ENCODE data around the gene LRRN2.
"Not testable (repeated sequence)": the region's sequence is repeated elsewhere in the genome, so short reads cannot be mapped to it uniquely, and the experiment has no call there.

The LRRN2 gene

DNA sequence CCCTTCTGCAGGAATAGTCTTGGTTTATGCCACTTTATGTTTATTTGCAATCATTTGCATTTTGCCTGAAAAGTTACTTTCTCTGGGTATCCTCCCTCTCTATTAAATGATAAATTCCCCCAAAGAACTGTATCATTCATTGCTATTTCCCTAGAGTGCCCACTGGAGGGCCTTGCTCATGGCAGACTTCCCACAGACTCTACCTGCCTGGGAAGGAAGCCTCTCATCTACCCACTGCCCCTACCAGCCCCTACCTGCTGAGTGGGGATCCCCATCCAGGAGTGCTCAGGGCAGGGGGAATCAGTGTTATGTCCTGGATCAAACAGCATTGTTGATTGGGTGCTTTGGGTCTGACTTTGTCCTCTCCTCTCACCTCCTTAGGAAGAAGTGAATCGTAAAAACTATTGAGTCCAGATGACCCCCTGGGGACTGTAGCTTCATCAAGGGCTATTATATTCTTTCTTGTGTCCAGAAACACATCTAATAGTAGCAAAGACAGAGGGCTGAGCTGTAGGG, 6.8 kb upstream of the LRRN2 start:
- no peak for DNase-seq (ENCODE audit: low read depth)

DNA sequence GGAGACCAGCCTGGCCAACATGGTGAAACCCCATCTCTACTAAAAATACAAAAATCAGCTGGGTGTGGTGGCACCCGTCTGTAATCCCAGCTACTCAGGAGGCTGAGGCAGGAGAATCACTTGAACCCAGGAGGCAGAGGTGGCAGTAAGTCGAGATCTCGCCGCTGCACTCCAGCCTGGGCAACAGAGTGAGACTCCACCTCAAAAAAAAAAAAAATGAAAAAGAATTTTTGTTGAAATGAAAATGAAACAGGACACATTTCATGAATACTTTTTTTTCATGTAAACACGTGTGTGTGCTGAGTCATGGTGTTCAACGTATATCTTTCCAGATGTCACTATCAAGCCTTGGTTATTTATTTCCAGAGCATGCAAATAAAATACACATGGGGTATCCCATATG, 5.8 kb upstream of the LRRN2 start:
- DNase-seq (ENCODE audit: low read depth) = not testable (repeated sequence)

DNA sequence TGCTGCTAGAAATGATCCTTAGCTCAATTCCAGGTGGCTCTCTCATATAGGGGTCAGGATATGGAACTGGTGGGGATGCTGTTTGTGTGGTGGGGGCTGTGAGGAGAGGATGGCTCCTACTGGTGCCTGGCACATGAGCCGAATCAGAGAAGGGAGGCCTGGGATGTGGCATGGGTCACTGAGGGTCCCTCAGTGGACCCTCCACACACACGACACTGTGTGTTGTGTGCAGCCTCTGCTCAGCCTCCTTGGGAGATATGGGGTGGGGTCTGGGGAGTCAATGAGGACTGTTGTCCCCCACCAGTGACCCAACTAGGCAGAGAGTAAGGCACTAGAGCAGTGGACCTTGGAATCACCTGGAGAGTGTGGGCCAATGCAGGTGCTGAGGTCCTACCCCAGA, 3.2 kb upstream of the LRRN2 start:
- DNase-seq (ENCODE audit: low read depth) = no peak

DNA sequence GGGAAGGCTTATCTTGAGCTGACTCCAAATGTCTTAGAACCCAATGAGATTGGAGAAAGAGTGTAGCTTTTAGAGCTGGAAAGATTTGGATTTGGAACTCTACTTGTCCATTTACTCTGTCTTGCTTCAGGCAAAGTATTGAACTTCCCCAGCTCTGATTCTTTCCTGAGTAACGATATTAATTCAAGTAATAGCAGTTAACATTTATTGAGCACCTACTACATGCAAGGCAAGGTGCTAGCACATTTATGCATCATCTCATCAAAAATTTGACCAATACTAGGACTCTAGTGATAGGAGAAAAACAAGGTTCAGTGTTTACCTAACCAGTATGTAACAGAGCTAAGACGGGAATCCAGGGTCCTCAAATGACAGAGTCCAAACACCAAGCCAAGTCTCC, 2.5 kb upstream of the LRRN2 start:
- DNase-seq (ENCODE audit: low read depth) = no peak

DNA sequence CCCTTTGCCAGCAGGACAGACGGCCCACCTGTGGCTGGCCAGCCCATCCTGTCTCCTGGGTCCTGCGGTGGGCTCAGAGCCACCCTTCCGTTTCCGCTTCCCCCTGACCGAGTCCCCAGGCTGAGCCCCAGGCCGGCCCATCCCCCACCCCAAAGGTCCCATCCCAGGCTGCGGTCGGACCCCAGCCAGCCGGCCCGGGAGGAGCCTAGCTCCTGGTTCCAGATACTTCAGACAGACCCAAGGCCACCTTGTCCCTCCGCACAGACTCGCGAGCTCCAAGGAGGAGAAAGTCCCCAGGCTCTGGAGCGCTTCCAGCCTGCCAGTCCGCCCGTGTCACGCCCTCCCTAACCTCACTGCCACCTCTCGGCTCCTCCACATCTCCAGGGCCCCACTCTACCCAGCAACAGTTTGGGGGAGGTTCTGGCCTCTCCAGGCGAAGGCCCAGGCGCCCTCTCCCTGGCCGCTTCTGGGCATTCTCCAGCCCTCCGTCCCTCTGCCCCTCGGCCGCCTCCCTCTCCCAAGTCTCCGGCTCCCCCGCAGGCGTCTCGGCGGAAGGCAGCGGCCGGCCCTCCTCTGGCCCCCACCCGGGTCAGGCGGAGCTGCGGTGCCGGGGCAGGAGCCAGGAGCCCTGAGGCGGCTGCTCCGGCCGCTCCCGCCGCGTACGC, 835 bp downstream of the LRRN2 start:
- no peak for DNase-seq (ENCODE audit: low read depth)

DNA sequence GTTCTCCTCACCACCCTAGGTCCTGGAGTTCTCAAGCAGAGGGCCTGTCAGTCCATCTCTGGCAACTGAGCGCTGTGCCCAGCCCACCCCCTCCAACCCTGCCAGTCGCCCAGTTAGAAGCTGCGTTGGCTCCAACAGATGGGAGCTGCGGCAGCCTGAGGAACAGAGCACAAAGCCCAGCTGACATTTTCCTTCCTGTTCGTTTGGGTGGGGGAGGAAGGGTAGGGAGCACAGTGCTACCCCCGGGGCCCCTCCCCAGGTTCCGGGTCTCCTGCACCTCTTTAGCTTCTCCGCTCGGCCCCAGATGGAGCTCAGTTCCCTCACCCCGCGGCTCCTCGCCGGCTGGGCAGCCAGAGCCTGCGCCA, 1.4 kb downstream of the LRRN2 start:
- DNase-seq (ENCODE audit: low read depth) = no peak

DNA sequence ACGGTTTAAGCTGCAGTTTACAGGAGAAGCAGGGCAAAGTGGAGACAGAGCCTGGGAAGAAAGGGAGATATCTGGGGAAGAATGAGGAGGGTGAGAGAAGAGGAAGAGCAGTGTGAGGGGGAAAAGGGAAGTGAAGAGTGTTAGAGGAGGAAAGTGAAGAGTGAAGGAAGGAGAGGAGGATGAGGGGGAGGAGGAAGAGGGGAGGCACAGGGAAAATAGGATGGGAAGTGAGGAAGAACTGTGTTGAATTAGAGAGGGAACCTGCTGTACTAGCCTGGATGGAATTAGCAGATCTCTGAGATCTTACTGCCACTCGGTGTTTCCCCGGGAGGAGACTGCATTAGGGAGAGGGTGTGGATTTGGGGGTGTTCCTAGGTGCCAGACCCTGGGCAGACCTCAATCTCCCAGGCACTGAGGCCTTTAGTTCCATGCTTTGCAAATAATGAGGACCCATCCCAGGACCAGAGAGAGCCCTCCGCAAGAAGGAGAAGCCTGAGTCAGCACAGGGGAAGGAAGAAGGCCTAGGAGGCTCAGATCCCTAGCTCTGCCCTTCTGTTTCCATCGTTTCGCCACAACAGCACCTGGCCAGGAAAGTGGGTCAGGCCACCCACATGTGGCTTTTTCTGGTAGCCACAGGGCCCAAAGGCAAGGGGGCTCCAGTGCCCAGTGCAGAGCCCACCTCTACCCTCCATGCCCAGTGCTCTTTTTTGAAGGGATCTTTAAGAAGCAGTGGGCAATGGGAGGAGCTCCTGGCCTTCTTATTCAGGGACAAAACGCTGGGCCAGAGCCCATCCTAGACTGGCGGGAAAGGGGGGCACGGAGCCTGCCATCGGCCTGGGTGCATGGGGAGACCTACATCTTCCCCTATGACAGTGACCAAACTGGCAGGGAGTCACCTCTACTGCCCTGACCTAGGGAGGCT, 2.0 kb downstream of the LRRN2 start:
- DNase-seq (ENCODE audit: low read depth) = no peak

DNA sequence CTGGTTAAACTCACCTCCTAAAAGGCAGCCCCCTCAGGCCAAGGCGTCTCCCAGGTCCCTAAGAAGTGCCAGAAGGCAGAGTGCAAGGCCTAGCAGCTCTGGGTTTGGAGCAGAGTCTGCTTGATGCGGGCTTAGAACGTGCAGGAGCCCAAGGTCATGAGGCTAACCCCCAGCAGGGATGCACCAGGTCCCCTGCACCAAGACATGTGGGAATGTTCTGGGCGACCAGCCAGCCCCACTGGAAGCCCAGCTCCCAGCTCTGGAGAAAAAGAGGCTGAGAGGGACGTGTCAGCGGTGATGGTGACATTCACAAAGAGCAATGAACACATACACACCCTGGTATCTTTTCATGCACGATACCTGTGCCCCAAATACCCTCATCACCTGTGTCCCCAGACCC, 5.1 kb downstream of the LRRN2 start:
- no peak for DNase-seq (ENCODE audit: low read depth)

DNA sequence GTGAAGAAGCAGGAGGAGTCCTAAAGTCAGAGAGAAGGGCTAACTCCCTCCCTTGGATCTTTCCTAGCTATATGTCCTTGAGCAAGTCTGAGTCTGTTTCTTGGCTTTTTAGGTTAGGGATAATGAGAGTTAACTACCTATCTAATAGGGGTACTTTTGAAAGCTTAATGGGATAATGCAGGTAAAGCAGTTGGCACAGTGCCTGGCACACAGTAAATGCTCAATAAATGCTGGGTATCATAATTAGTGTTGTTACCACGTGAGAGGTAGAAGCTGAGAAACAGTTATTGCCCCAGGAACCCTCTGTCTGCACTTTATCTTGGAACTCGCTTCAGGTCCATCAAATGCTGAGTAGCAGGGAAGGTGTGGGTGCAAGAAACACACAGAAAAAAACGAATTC, 5.5 kb downstream of the LRRN2 start:
- DNase-seq (ENCODE audit: low read depth) = no peak

DNA sequence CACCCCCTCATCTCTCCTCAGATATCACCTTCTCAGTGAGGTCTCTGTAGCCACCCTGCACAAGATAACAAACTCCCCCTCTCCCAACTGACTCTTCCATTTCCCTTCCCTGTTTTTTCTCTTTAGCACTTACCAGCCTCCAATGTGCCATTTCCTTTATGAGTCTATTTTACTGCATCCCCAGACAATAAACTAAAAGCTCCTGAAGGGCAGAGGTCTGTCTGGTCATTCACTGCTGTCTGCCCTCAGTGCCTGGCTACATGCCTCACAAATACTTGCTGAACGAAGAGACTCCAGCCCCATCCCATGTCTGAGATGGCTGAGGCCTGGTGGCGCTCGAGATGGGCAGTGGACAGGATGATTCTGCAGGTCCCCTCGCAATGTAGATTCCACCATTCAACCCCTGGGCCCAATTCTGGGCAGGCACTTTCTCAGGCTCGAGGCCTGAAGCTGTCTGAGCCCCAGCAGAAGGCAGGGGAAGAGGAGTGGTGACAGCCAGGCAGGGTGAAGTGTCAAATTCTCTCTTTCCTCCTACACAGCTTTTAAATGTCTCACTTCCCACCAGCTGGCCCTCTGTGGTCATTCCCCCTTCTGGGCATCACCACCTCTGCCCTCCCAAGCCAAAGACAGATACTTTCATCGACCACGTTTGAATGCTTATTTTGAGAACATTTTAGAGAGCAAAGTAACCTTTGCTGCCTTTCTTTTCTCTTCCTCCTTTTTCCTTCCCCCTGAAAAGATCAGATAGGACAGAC, 6.6 kb downstream of the LRRN2 start:
- no peak for DNase-seq (ENCODE audit: low read depth)

DNA sequence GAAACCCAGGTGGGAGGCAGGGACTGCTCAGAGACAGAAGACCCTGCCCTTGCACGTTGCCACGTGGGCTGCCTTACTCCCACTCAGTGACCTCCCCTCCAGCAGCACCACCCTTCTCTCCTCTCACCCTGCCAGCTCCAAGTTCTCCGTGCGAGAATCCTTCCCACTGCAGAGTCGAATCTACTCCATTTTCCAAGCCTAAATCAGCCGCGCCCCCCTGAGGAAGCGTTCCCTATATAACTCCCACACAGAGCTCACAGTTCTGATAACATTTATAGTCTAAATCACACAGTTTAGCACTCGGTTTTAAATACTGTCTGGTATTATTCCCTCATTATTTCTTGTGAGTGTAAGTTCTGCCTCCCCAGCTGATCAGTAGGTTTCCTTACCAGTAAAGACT, 7.7 kb downstream of the LRRN2 start:
- DNase-seq (ENCODE audit: low read depth) = no peak

DNA sequence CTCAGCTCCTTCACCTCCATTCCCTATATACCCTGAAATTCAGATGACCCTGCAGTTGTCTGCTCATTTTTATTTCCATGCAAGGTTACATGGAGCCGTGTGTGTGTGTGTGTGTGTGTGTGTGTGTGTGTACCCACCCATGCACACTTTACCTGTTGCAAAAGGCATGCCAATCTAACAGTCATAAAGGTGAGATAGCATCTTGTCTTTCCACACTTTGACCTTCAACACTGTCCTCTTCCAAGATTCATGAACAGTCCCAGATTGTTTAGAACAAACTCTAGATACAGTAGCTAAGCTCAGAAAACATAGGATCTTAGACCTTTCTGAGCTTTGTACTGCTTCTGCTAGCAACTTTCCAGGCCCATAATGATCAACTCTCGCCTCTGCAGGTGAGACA, 9.5 kb downstream of the LRRN2 start:
- no peak for DNase-seq (ENCODE audit: low read depth)

DNA sequence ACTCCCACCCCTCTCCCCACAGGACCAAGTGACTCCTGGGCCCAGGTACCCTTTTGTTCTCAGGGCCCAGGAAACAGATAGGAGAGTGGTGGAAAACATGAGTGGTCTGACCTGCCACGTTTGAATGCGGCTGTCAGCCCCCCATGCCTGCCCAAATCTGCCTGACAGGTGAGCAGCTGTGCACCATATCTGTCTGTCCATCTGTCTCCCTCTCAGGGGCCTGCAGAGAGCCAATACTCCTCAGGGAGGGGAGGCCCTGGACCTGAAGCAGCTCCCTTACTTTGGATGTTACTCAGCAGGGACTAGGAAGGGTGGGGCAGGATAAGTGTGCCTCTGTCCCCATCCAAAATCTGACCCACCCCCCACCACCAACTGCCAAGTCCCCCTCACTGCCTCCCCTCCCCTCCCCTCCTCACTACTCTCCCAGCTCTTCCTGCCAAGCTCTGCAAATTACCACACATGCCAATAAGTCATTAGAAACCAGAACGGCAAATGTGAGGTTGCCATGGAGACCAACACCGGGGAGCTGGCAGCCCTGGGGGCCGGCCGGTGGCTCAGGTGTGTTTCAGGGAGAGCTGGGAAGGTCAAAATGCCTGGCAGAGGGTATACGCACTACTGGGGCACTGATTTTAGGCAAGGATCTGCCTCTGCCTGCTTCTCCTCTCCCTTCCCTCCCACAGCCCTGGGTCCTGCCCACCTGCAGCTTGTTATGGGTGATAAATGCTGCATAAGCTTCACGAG, 11.5 kb downstream of the LRRN2 start:
- no peak for DNase-seq (ENCODE audit: low read depth)

DNA sequence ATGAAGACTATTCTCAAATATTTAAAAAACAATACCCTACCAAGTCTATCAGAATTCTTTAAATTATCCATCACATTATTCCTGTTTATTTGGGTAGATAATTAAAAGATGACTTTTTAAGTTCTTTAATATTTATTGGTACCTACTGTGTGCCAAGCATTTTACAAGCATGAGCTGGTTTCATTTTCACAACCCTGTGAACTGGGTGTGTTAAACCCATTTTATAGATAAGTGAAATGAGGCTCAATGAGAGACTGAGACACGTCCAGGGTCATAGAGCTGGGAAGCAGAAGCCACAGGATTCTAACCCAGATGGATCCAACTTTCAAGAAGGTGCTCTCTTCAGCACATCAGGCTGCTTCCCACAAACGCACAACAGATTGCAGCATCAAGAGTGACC, 12.3 kb downstream of the LRRN2 start:
- DNase-seq (ENCODE audit: low read depth) = no peak

DNA sequence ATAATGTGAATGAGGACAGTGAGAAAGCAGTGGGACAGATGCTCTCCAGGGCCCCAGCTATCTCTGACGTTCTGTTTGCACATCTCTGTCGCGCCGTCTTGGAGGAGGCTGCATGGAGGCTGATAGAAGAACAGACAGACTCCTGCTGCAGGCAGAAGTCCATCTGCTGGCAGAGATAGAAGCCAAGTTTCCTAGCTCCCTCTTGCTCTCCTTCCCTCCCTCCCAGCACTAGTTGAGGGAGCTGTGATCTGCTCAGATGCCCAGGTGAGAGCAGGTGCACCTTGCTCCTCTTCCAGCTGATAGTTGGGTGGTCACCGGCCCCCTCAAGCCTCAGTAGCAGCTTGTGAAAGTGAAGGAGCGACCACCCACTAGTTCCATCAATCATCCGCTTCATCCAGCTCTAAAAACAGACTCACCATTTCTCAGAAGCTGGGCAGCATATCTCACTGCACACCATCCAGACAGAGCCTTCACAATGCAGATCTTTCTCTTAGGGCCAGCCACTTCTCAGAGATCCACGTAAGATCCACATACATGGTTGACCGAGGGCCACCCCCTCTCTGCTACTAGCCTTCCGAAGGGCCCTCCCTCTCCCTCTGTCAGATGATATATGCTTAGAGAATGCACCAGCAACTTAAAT, 12.9 kb downstream of the LRRN2 start:
- DNase-seq (ENCODE audit: low read depth) = no peak

DNA sequence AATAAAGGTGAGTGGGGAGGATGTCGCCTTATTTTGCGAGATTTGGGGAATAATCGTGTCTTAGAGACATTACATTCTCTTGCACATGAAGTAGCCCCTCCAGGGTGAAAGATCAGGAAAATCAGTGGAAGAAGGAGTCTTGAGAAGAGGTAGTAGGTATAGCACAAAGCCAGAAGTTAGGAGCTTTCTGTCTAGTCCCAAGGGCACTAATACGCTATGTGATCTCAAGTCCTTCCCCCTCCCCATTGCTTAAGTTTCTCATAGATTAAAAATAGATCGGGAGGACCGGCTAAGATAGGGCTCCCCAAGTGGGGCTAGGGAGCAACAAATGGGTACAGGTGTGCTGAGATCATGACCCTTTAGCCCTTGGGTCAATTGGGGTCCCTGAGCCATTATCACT, 13.5 kb downstream of the LRRN2 start:
- DNase-seq (ENCODE audit: low read depth) = no peak

DNA sequence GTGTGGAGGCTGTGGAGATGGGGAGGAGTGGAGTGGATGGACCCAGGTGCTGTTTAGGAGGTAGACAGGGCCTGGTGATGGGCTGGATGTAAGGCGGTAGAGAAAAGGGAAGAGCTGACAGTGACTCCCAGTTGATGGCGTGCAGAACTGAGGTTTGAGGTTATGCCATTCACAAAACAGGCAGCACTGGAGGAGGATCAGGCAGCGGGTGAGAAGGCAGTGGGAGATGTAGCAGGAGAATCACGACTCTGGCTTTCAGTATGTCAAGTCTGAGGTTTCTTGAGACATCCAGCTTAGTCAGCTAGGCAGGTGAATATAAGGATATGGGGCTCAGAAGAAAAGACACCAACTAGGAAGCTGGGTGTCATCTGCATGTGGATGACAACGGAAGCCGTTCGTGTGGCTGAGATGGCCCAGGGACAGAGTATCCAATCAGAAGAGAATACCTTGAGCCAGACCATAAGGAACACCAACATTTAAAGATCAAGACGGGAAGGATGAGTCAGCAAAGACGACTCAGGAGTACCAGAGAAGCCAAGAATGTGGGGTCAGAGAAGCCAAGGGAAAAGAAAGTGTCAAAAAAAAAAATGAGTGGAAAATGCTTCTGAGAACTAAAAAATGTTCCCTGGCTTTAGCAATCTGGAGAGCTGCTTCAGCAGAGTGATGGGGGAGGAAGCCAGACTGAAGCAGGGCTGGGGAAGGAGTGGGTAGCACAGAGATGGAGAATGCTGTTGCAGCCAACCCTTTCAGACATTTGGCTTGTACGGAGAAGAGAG, 15.2 kb downstream of the LRRN2 start:
- peak; percentile 2 for DNase-seq (ENCODE audit: low read depth)

DNA sequence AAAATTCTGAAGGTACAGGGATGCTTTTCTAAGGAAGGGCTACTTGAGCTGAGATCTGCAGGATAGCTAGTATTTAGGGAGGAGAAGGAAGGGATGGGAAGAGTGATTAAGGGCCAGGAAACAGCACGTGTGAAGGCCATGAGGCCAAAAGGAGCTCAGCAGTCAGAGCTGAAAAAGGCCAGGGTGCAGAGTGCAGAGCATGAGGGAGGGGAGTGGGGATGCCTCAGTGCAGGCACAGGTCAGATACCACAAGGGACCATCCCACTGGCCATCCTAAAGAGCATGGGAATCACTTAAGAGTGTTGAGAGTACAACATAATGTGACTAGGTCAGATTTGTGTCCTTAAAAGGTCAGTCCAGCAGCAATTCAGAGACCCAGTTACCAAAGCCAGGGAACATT, 16.0 kb downstream of the LRRN2 start:
- no peak for DNase-seq (ENCODE audit: low read depth)

DNA sequence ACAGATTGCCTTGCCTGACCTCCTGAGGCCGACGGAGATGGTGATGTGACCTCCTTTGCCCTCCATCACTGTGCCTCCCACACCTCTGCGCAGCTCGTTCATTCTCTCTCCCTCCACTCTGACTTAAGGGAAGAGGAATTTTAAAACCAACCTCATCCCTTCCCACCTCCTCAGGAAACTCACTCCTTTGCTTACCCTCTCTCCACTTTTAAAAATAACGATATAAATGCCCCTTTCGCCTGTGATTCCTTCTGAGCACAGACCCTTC, 21.2 kb downstream of the LRRN2 start:
- DNase-seq (ENCODE audit: low read depth) = no peak

DNA sequence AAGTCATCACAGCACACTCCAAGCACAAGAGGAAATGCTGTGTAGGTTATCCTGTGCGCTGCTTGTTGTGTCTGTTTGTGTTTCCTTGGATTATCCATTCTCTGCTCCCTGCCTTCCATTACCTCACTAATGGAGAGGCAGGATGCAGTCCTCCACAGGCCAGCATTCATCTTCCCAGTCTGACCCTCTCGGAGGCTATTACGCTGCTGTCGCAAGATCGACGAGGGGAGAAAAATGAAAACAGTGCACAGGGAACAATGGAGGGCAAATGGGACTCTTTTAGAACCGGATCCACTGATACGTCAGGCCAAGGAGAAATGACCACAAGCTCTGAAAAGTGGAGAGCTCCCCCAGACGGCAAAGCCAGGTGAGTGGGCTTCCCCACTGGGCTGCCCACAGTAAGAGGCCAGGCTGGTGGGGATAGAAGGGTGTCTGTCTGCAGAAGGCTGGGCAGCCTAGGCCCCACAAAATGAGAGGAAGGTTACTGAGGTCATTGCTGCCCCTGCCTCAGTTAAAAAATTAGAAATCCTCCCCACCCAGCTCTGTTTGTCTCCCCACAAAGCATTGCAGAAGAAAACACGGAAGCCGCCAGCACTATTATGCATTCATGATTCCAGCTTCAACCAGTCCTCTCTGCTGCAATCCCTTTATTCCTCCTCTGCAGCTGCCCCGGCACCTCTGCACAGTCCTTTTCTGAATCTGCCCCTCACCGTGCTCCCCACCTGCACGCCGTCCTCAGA, 21.7 kb downstream of the LRRN2 start:
- DNase-seq (ENCODE audit: low read depth) = no peak

Measured in fibroblast of the conjunctiva (primary cell).